WTC11 (cell line): ENCODE measurements around the gene BTBD9. TPM values are rescaled to one million over a fixed set of nuclear protein-coding genes. Genes with fewer than 3 reads are reported as not detected.

Experiments used
- ATAC-seq: fragments of 200-7000 bp; cut with Tn5 transposase; 2 replicates; pipeline ENCODE4 v1.10.0; 2021; ENCODE audit warnings: mild to moderate bottlenecking, moderate library complexity
- CTCF ChIA-PET: fragments of 300-600 bp; sonication (Branson Sonifier 250); formaldehyde crosslinking; loops from one replicate; lab custom pipeline; 2021; ENCODE audit warnings: antibody characterized with exemption; lab: Charles Lee
- POLR2A ChIA-PET: fragments of 350-600 bp; sonication (Branson Sonifier 250); formaldehyde crosslinking; loops from one replicate; lab custom pipeline; 2021; ENCODE audit warnings: antibody characterized with exemption; lab: Charles Lee
- DNase-seq: peaks from one replicate; pipeline ENCODE4 v3.0.0; 2021; ENCODE audit warnings: low spot score
- H3K27ac Mint-ChIP-seq: 2 replicates; pipeline ENCODE4 v1.8.0; 2021; ENCODE audit warnings: mixed read lengths
- H3K27me3 Mint-ChIP-seq: 2 replicates; pipeline ENCODE4 v1.8.0; 2021; ENCODE audit warnings: low read depth, mild to moderate bottlenecking, moderate library complexity, mixed read lengths
- H3K36me3 Mint-ChIP-seq: 2 replicates; pipeline ENCODE4 v1.8.0; 2021; ENCODE audit warnings: mixed read lengths
- H3K4me1 Mint-ChIP-seq: 2 replicates; pipeline ENCODE4 v1.8.0; 2022; ENCODE audit warnings: mixed read lengths
- H3K4me3 Mint-ChIP-seq: 2 replicates; pipeline ENCODE4 v1.8.0; 2021; ENCODE audit warnings: mild to moderate bottlenecking, moderate library complexity, mixed read lengths
- H3K9me3 Mint-ChIP-seq: 2 replicates; pipeline ENCODE4 v1.8.0; 2021; ENCODE audit warnings: mixed read lengths
- ATF1 ChIP-seq: sonication (generic); formaldehyde crosslinking; IDR thresholded peaks from 2 replicates; pipeline ENCODE4 v1.8.1; 2023; ENCODE audit warnings: mild to moderate bottlenecking, moderate library complexity, missing genetic modification reagents
- CBFB ChIP-seq: sonication (generic); formaldehyde crosslinking; IDR thresholded peaks from 2 replicates; pipeline ENCODE4 v1.8.1; 2022; ENCODE audit warnings: mild to moderate bottlenecking, low read depth, missing genetic modification reagents
- CDX4 ChIP-seq: fragments of 250-450 bp; sonication (Bioruptor Pico); IDR thresholded peaks from 2 replicates; pipeline ENCODE4 v1.9.0; 2021; ENCODE audit warnings: moderate library complexity, mild to moderate bottlenecking, inconsistent platforms, borderline replicate concordance
- ELF4 ChIP-seq: sonication (generic); formaldehyde crosslinking; IDR thresholded peaks from 2 replicates; pipeline ENCODE4 v1.8.1; 2022; ENCODE audit warnings: low read depth, mild to moderate bottlenecking, moderate library complexity, missing genetic modification reagents
- FOXK1 ChIP-seq: sonication (generic); formaldehyde crosslinking; IDR thresholded peaks from 2 replicates; pipeline ENCODE4 v1.8.0; 2022; ENCODE audit warnings: mild to moderate bottlenecking, moderate library complexity, missing genetic modification reagents
- NR2C2 ChIP-seq: sonication (generic); formaldehyde crosslinking; IDR thresholded peaks from 2 replicates; pipeline ENCODE4 v1.8.0; 2022; ENCODE audit warnings: mild to moderate bottlenecking, missing genetic modification reagents
- SMAD3 ChIP-seq: sonication (generic); formaldehyde crosslinking; IDR thresholded peaks from 2 replicates; pipeline ENCODE4 v1.8.0; 2022; ENCODE audit warnings: missing genetic modification reagents, mild to moderate bottlenecking, borderline replicate concordance
- SOX15 ChIP-seq: fragments of 250-450 bp; sonication (Bioruptor Pico); IDR thresholded peaks from 2 replicates; pipeline ENCODE4 v1.9.0; 2021; ENCODE audit warnings: mild to moderate bottlenecking
- SP1 ChIP-seq: sonication (generic); formaldehyde crosslinking; conservative IDR thresholded peaks from 2 replicates; pipeline ENCODE4 v1.8.1; 2022; ENCODE audit warnings: missing genetic modification reagents
- TCF7 ChIP-seq: sonication (generic); formaldehyde crosslinking; IDR thresholded peaks from 2 replicates; pipeline ENCODE4 v1.8.0; 2022; ENCODE audit warnings: mild to moderate bottlenecking, low read depth, missing genetic modification reagents, moderate library complexity
- ZBTB21 ChIP-seq: sonication (generic); formaldehyde crosslinking; IDR thresholded peaks from 2 replicates; pipeline ENCODE4 v1.8.1; 2023; ENCODE audit warnings: mild to moderate bottlenecking, missing genetic modification reagents, borderline replicate concordance
- ZNF121 ChIP-seq: sonication (generic); formaldehyde crosslinking; IDR thresholded peaks from 2 replicates; pipeline ENCODE4 v1.8.0; 2023; ENCODE audit warnings: missing genetic modification reagents
- ZNF138 ChIP-seq: sonication (generic); formaldehyde crosslinking; conservative IDR thresholded peaks from 2 replicates; pipeline ENCODE4 v1.8.1; 2022; ENCODE audit warnings: mild to moderate bottlenecking, moderate library complexity, missing genetic modification reagents
- total RNA-seq: library from RNA; stranded (reverse); gene quantifications from 3 replicates; pipeline ENCODE4 v1.2.3, GENCODE V29; 2021
- TF ChIP-seq, protein P1 (sequence below): fragments of 250-450 bp; sonication (Bioruptor Pico); IDR thresholded peaks from 2 replicates; pipeline ENCODE4 v1.9.0; 2021; ENCODE audit warnings: mild to moderate bottlenecking
- TF ChIP-seq, protein P2 (sequence below): sonication (generic); formaldehyde crosslinking; IDR thresholded peaks from 2 replicates; pipeline ENCODE4 v1.8.0; 2023; ENCODE audit warnings: mild to moderate bottlenecking, missing genetic modification reagents
- TF ChIP-seq, protein P3 (sequence below): sonication (generic); formaldehyde crosslinking; IDR thresholded peaks from 2 replicates; pipeline ENCODE4 v1.8.1; 2022; ENCODE audit warnings: mild to moderate bottlenecking, missing genetic modification reagents, moderate library complexity, borderline replicate concordance

Gene BTBD9
- total RNA-seq, 1 experiment from 2014 or later: 4.2 TPM

- ChIA-PET POLR2A (no interaction called here), CTCF (interaction anchor here (0.8 kb wide), 1 partner anchor 161 kb away, joined by 3 read pairs; no protein-coding TSS in a partner anchor)
- H3K36me3 Mint-ChIP-seq: no peaks in the 10 kb centered on the region
- H3K27ac Mint-ChIP-seq: no peak overlapping the region
- H3K4me1 Mint-ChIP-seq: peaks cover 4% of the 10 kb centered on the region; the same call in 1 of the 2 replicates
- ATAC-seq: no peak
- H3K27me3 Mint-ChIP-seq: no peaks in the 10 kb centered on the region
- DNase-seq: no peak
- H3K9me3 Mint-ChIP-seq: peaks cover 8% of the 10 kb centered on the region; the same call in 1 of the 2 replicates
- no peak for TF ChIP-seq ZNF138 (CRISPR knock-in tag)
- no peak for TF ChIP-seq CBFB
- TF ChIP-seq, protein P1, sequence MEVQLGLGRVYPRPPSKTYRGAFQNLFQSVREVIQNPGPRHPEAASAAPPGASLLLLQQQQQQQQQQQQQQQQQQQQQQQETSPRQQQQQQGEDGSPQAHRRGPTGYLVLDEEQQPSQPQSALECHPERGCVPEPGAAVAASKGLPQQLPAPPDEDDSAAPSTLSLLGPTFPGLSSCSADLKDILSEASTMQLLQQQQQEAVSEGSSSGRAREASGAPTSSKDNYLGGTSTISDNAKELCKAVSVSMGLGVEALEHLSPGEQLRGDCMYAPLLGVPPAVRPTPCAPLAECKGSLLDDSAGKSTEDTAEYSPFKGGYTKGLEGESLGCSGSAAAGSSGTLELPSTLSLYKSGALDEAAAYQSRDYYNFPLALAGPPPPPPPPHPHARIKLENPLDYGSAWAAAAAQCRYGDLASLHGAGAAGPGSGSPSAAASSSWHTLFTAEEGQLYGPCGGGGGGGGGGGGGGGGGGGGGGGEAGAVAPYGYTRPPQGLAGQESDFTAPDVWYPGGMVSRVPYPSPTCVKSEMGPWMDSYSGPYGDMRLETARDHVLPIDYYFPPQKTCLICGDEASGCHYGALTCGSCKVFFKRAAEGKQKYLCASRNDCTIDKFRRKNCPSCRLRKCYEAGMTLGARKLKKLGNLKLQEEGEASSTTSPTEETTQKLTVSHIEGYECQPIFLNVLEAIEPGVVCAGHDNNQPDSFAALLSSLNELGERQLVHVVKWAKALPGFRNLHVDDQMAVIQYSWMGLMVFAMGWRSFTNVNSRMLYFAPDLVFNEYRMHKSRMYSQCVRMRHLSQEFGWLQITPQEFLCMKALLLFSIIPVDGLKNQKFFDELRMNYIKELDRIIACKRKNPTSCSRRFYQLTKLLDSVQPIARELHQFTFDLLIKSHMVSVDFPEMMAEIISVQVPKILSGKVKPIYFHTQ (CRISPR knock-in tag): no peak
- TF ChIP-seq, protein P2, sequence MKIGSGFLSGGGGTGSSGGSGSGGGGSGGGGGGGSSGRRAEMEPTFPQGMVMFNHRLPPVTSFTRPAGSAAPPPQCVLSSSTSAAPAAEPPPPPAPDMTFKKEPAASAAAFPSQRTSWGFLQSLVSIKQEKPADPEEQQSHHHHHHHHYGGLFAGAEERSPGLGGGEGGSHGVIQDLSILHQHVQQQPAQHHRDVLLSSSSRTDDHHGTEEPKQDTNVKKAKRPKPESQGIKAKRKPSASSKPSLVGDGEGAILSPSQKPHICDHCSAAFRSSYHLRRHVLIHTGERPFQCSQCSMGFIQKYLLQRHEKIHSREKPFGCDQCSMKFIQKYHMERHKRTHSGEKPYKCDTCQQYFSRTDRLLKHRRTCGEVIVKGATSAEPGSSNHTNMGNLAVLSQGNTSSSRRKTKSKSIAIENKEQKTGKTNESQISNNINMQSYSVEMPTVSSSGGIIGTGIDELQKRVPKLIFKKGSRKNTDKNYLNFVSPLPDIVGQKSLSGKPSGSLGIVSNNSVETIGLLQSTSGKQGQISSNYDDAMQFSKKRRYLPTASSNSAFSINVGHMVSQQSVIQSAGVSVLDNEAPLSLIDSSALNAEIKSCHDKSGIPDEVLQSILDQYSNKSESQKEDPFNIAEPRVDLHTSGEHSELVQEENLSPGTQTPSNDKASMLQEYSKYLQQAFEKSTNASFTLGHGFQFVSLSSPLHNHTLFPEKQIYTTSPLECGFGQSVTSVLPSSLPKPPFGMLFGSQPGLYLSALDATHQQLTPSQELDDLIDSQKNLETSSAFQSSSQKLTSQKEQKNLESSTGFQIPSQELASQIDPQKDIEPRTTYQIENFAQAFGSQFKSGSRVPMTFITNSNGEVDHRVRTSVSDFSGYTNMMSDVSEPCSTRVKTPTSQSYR (CRISPR knock-in tag): no peak
- no peak for TF ChIP-seq NR2C2 (CRISPR knock-in tag)
- TF ChIP-seq SMAD3: no peak
- no peak for TF ChIP-seq SOX15 (CRISPR knock-in tag)
- TF ChIP-seq FOXK1 (CRISPR knock-in tag): no peak
- TF ChIP-seq TCF7 (CRISPR knock-in tag): no peak
- no peak for TF ChIP-seq ZNF121 (CRISPR knock-in tag)
- no peak for TF ChIP-seq ATF1 (CRISPR knock-in tag)
- no peak for TF ChIP-seq ELF4 (CRISPR knock-in tag)
- no peak for TF ChIP-seq CDX4 (CRISPR knock-in tag)
- no peak overlapping the region for H3K4me3 Mint-ChIP-seq
Observed at GRCh38 chr6:38612143-38612965, 27.4 kb downstream of the BTBD9 start.

- H3K27ac Mint-ChIP-seq: no peak overlapping the region
- ATAC-seq (no peak), DNase-seq (no peak)
- H3K4me1 Mint-ChIP-seq: peaks cover 2% of the 10 kb centered on the region; the same call in 1 of the 2 replicates
- H3K4me3 Mint-ChIP-seq: no peak overlapping the region
- no peaks in the 10 kb centered on the region for H3K9me3 Mint-ChIP-seq
- TF ChIP-seq SP1 (CRISPR knock-in tag) (no peak), FOXK1 (CRISPR knock-in tag) (no peak), ZBTB21 (CRISPR knock-in tag) (no peak), ELF4 (CRISPR knock-in tag) (no peak)
- TF ChIP-seq, protein P3, sequence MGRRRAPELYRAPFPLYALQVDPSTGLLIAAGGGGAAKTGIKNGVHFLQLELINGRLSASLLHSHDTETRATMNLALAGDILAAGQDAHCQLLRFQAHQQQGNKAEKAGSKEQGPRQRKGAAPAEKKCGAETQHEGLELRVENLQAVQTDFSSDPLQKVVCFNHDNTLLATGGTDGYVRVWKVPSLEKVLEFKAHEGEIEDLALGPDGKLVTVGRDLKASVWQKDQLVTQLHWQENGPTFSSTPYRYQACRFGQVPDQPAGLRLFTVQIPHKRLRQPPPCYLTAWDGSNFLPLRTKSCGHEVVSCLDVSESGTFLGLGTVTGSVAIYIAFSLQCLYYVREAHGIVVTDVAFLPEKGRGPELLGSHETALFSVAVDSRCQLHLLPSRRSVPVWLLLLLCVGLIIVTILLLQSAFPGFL: no peak
- H3K27me3 Mint-ChIP-seq: no peaks in the 10 kb centered on the region
- H3K36me3 Mint-ChIP-seq: no peaks in the 10 kb centered on the region
- ChIA-PET CTCF (no interaction called here), POLR2A (no interaction called here)
Observed at GRCh38 chr6:38610050-38610625, 29.6 kb downstream of the BTBD9 start.
